GM13976 (cell line): Measurements from ENCODE around the gene ALG14.

Source experiments
- DNase-seq: peaks from one replicate; pipeline ENCODE4 v3.0.0; 2012; ENCODE audit warnings: low spot score
- in situ Hi-C: fragments of 300-500 bp; cut with MboI; formaldehyde crosslinking; loops from one replicate; pipeline ENCODE4 v1.12.0; 2022; ENCODE audit warnings: low sequenced_read_pairs, mixed read lengths, inconsistent platforms; ENCODE audit not compliant: unreplicated experiment
- TF ChIP-seq, protein P1 (sequence below): IDR thresholded peaks from 2 replicates; pipeline ENCODE4 v1.5.1; 2012; ENCODE audit warnings: borderline replicate concordance, mild to moderate bottlenecking; ENCODE audit not compliant: insufficient read depth; ENCODE audit errors: extremely low read depth, missing control alignments, control extremely low read depth

ALG14 gene

DNA sequence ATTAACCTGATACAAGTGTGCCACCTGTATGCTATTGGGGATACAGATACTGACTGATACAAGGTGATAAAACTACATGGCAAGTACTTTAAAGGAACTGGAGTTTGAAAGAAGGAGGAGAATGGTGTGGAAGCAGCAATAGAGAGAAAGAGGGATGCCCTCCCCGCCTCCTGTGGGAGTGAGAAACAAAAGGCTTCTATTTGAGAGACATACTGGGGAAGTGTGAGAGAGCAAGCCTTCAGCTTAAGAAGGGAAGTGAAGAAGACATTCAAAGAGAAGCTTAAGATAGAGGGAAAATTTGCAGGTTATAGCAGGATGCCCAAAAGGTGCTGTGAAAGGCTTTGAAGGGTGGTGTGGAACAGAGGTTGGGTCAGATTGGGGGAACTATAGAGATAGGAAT, 7.7 kb upstream of the ALG14 start:
- no peak for DNase-seq
- TF ChIP-seq, protein P1, sequence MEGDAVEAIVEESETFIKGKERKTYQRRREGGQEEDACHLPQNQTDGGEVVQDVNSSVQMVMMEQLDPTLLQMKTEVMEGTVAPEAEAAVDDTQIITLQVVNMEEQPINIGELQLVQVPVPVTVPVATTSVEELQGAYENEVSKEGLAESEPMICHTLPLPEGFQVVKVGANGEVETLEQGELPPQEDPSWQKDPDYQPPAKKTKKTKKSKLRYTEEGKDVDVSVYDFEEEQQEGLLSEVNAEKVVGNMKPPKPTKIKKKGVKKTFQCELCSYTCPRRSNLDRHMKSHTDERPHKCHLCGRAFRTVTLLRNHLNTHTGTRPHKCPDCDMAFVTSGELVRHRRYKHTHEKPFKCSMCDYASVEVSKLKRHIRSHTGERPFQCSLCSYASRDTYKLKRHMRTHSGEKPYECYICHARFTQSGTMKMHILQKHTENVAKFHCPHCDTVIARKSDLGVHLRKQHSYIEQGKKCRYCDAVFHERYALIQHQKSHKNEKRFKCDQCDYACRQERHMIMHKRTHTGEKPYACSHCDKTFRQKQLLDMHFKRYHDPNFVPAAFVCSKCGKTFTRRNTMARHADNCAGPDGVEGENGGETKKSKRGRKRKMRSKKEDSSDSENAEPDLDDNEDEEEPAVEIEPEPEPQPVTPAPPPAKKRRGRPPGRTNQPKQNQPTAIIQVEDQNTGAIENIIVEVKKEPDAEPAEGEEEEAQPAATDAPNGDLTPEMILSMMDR = no peak
- in situ Hi-C loops = no loop called here

DNA sequence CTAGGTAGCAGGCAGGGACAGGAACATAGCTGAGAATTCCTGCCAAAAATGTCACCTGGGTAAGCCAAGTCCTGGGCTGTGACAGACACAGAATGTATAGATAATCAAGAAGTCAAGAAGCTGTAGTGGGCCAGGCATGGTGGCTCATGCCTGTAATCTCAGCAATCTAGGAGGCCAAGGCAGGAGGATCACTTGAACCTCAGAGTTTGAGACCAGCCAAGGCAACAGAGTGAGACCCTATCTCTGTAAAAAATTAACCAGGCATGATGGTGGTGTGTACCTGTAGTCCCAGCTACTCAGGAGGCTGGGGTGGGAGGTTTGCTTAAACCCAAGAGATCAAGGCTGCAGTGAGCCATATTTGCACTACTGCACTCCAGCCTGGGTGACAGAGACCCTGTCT, 3.3 kb upstream of the ALG14 start:
- in situ Hi-C loops = no loop called here
- TF ChIP-seq, protein P1 = no peak
- DNase-seq = no peak

DNA sequence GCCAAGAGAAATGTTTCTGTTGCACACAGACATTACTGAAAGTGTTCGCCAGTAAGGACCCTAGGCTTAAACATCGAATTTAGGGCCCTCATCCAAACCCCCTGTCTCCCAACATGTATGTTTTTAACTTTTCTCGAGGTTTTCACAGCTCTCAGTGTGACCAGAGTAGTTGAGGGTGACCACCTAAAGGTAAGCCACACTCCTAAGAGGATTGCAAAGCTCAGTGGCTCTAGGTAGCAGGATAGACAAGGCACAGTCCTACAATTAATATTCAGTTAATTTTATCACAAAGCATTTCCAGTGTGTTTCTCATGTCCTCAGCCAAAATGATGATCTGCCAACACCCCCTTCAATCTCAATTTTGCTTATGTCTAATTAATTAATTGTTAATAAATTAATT, 695 bp upstream of the ALG14 start:
- in situ Hi-C loops = no loop called here
- TF ChIP-seq, protein P1 = no peak
- DNase-seq = no peak

DNA sequence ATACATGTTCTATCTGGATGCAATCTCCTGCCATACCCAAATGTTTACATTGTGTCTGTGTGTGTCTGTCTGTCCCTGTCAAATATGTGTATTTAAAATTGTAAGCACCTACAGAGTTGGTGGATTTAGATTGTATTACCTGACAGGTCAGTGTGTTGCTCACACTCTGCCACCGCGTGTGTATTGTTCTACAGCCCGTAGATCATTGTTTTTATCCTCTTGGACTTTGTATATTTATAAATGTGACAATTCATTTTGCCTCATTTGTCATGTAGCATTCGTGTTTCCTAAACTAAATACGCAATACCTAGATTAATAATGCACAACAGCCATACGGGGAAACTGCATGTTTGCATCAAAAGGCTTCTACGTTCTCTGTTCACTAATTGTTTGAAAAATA, 634 bp downstream of the ALG14 start:
- TF ChIP-seq, protein P1 = no peak
- in situ Hi-C loops = no loop called here
- no peak for DNase-seq

DNA sequence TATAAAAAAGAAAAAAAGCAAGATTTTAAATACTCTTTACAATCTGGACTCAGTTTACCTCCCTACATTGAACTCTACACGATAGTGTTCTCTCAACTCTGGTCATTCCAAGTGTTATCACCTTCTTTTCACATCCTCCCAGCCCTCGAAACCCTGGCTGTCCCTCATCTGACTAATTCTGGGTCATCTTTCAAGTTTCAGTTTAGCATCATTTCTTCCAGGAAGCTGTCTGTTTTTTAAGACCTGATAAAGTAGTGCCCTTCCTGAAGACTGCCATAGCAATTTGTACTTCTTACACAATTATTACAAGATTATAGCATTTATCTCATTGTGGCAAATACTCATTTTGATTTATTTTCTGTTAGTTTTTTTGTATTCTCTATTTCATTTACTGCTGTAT, 1.2 kb downstream of the ALG14 start:
- in situ Hi-C loops = no loop called here
- TF ChIP-seq, protein P1 = no peak
- no peak for DNase-seq

DNA sequence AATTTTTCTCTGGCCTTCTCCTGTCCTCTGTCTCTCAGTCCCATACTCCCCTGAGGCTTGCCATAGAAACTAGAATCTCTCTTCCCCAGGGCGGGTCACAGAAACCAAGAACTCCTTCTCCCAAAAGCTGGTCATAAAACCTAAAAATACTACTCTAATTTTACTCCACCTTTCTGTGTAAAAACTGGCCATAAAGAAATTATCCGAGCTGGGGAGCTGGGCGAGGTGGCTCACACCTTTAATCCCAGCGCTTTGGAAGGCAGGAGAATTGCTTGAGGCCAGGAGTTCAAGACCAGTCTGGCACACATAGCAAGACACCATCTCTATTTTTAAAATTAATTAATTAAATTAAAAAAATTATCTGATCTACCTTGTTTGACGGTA, 3.0 kb downstream of the ALG14 start:
- in situ Hi-C loops = no loop called here
- TF ChIP-seq, protein P1 = no peak

DNA sequence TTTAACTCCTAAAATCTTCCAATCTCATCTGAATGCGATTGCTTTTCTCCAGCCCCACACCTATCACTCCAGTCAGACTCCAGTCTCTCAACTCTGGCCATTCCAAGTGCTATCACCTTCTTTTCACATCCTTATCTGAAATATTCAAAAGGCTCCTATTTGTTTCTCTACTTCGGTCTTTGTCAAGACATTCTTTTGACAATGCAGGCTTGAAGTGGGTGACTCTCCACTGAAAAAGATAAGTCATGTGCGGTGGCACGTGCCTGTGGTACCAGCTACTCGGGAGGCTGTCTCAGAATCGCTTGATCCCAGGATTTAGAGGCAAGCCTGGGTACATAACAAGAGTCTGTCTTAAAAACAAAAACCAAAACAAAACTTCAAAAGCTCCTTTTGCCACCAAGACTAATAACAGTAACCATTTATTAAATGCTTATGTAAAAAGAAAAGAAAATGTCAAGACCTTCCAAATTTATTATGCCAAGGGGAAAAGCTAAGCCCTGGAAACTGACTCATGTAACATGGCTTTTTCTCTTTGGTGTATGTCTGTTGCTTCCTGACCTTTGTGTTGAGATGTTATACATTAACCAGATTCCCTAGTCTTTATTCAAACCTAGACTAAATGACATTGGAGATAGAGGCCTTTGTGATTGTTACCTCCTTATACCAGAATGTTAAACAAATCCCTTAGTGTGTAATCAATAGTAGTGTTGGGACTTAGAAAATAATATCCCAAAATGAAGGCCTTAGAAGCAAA, 3.6 kb downstream of the ALG14 start:
- TF ChIP-seq, protein P1 = no peak
- in situ Hi-C loops = no loop called here
- DNase-seq = no peak

More for the DNA sequence above, 3.0 kb downstream of the ALG14 start:
- DNase-seq = no peak
